ENCODE results near the gene POLR2C. TPM values are rescaled to one million over a fixed set of nuclear protein-coding genes. Genes with fewer than 3 reads are reported as not detected.
"Not testable (repeated sequence)": the region's sequence is repeated elsewhere in the genome, so short reads cannot be mapped to it uniquely, and the experiment has no call there.

POLR2C gene
- total RNA-seq, 2 experiments from 2014 or later: 52.3 to 101 TPM

DNA sequence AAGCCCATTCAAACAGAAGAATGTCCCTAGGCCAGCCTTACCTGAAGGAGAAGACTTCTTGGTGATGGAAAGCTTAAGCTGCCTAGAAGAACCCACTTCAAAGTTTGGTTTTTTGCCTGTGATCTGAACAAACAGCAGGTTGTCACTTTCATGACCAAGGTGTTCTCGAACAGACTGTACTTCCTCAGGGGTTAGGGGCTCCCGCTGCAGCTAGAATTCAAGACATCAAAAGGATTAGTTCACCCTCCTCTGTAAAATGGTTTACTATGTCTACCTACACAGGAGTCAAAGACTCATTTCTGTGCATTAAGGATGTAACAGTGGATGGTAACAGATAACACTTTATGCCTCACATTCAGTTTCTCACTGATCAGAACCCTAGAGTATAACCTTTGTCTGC is 28.5 kb upstream of the POLR2C start:
- no TSS peak for BruUV-seq (replicated peaks)
- Histone ChIP-seq H3K9me2 (ENCODE audit: insufficient read depth, low read length) (no peaks in the 10 kb centered on the region), H3K4me1 (ENCODE audit: insufficient read depth, low read length, poor library complexity, severe bottlenecking) (no peaks in the 10 kb centered on the region), H3K79me2 (ENCODE audit: insufficient read depth, low read depth, low read length) (no peaks in the 10 kb centered on the region), H3K4me3 (ENCODE audit: low read depth, low read length, poor library complexity, severe bottlenecking) (no peak overlapping the region), H3K9me3 (ENCODE audit: low read length) (no peaks in the 10 kb centered on the region), H3K36me3 (ENCODE audit: insufficient read depth, low read length) (peaks cover 94% of the 10 kb centered on the region), H4K20me1 (ENCODE audit: insufficient read depth, low read length) (no peaks in the 10 kb centered on the region), H3K4me2 (ENCODE audit: low read length) (no peak overlapping the region), H2AFZ (ENCODE audit: low read length) (no peak overlapping the region), H3K27ac (ENCODE audit: low read depth, low read length, poor library complexity, severe bottlenecking) (no peak overlapping the region)
- intact Hi-C loops (cut with micrococcal nuclease; ENCODE audit: unreplicated experiment): no loop called here
- no peak for DNase-seq (ENCODE audit: low spot score)
- ChIA-PET POLR2A (no interaction called here), CTCF (ENCODE audit: unreplicated experiment) (no interaction called here)
- TF ChIP-seq, protein P1, sequence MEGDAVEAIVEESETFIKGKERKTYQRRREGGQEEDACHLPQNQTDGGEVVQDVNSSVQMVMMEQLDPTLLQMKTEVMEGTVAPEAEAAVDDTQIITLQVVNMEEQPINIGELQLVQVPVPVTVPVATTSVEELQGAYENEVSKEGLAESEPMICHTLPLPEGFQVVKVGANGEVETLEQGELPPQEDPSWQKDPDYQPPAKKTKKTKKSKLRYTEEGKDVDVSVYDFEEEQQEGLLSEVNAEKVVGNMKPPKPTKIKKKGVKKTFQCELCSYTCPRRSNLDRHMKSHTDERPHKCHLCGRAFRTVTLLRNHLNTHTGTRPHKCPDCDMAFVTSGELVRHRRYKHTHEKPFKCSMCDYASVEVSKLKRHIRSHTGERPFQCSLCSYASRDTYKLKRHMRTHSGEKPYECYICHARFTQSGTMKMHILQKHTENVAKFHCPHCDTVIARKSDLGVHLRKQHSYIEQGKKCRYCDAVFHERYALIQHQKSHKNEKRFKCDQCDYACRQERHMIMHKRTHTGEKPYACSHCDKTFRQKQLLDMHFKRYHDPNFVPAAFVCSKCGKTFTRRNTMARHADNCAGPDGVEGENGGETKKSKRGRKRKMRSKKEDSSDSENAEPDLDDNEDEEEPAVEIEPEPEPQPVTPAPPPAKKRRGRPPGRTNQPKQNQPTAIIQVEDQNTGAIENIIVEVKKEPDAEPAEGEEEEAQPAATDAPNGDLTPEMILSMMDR (conservative IDR thresholded peaks at IDR 0.05; ENCODE audit: low read length): no peak

DNA sequence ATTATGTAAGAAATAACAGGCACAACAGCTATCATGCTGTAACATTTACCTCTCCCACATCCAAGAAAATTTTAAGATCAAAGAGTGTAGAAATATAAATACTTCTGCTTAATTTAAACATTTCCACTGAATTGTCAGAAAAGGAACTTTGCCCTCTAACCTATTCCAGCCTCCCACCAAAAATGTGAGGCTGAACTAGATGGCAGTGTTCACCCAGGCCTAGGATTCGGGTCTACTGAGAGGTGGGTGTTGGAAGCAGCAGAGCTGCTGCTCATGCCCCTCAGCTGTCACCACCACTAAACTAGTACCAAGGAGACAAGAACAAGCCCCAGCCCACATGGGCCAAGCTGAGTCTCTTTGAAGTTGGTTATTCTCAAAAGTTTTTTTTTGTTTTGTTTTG is 26.6 kb upstream of the POLR2C start:
- Histone ChIP-seq H4K20me1 (ENCODE audit: insufficient read depth, low read length) (no peaks in the 10 kb centered on the region), H3K79me2 (ENCODE audit: insufficient read depth, low read depth, low read length) (no peaks in the 10 kb centered on the region), H2AFZ (ENCODE audit: low read length) (no peak overlapping the region), H3K4me2 (ENCODE audit: low read length) (no peak overlapping the region), H3K9me3 (ENCODE audit: low read length) (peaks cover 9% of the 10 kb centered on the region; the same call in 1 of the 2 replicates), H3K4me3 (ENCODE audit: low read depth, low read length, poor library complexity, severe bottlenecking) (no peak overlapping the region), H3K9me2 (ENCODE audit: insufficient read depth, low read length) (no peaks in the 10 kb centered on the region), H3K36me3 (ENCODE audit: insufficient read depth, low read length) (peaks cover 97% of the 10 kb centered on the region), H3K27ac (ENCODE audit: low read depth, low read length, poor library complexity, severe bottlenecking) (no peak overlapping the region), H3K4me1 (ENCODE audit: insufficient read depth, low read length, poor library complexity, severe bottlenecking) (no peaks in the 10 kb centered on the region)
- no peak for TF ChIP-seq EZH2phosphoT487 (IDR thresholded peaks at IDR 0.05; ENCODE audit: borderline replicate concordance, low read depth, low read length)
- TF ChIP-seq, protein P1 (conservative IDR thresholded peaks at IDR 0.05; ENCODE audit: low read length): no peak
- no TSS peak for BruUV-seq (replicated peaks)
- CTCF ChIA-PET (ENCODE audit: unreplicated experiment): no interaction called here
- intact Hi-C loops (cut with micrococcal nuclease; ENCODE audit: unreplicated experiment): no loop called here
- DNase-seq (ENCODE audit: low spot score): no peak
- POLR2A ChIA-PET: no interaction called here

DNA sequence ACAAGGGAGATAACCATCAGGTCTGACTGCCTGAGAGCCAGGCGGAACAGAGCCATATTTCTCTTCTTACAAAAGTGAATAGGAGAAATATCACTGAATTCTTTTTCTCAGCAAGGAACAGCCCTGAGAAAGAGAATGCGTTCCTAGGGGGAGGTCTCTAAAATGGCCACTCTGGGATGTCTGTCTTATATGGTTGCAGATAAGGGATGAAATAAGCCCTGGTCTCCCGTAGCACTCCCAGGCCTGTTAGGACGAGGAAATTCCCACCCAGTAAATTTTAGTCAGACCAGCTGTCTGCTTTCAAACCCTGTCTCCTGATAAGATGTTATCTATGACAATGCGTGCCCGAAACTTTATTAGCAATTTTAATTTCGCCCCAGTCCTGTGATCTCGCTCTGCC is 22.5 kb upstream of the POLR2C start:
- Histone ChIP-seq H3K9me3 (ENCODE audit: low read length) (peaks cover 20% of the 10 kb centered on the region; the same call in 1 of the 2 replicates), H3K36me3 (ENCODE audit: insufficient read depth, low read length) (peaks cover 73% of the 10 kb centered on the region)
- H3K4me3 ChIP-seq (ENCODE audit: low read depth, low read length, poor library complexity, severe bottlenecking); intact Hi-C loops (cut with micrococcal nuclease; ENCODE audit: unreplicated experiment); POLR2A ChIA-PET; BruUV-seq (replicated peaks); H3K9me2 ChIP-seq (ENCODE audit: insufficient read depth, low read length); H3K4me2 ChIP-seq (ENCODE audit: low read length); H2AFZ ChIP-seq (ENCODE audit: low read length); DNase-seq (ENCODE audit: low spot score); H3K27ac ChIP-seq (ENCODE audit: low read depth, low read length, poor library complexity, severe bottlenecking); H3K4me1 ChIP-seq (ENCODE audit: insufficient read depth, low read length, poor library complexity, severe bottlenecking); CTCF ChIA-PET (ENCODE audit: unreplicated experiment); H4K20me1 ChIP-seq (ENCODE audit: insufficient read depth, low read length); H3K79me2 ChIP-seq (ENCODE audit: insufficient read depth, low read depth, low read length): not testable (repeated sequence)

DNA sequence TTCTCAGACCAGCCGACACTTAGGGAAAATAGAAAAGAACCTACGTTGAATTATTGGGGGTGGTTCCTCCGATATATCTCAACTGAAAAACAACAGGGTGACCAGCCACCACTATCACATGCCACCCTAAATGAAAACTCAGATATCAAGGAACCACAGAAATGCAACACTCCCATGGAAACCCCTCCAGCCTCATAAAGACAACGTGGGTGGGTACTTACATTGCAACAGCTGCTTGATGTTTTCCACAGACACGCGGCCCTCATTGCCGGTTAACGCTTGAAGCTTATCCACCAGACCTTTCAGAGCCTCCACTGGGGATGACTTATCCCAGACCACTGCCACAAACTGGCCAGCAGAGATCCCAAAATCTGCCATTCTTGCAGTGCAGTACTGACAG is 21.9 kb upstream of the POLR2C start:
- intact Hi-C loops (cut with micrococcal nuclease; ENCODE audit: unreplicated experiment); H2AFZ ChIP-seq (ENCODE audit: low read length); CTCF ChIA-PET (ENCODE audit: unreplicated experiment); H3K4me2 ChIP-seq (ENCODE audit: low read length); H4K20me1 ChIP-seq (ENCODE audit: insufficient read depth, low read length); H3K4me1 ChIP-seq (ENCODE audit: insufficient read depth, low read length, poor library complexity, severe bottlenecking); DNase-seq (ENCODE audit: low spot score); H3K79me2 ChIP-seq (ENCODE audit: insufficient read depth, low read depth, low read length); H3K27ac ChIP-seq (ENCODE audit: low read depth, low read length, poor library complexity, severe bottlenecking); BruUV-seq (replicated peaks); H3K9me2 ChIP-seq (ENCODE audit: insufficient read depth, low read length); H3K4me3 ChIP-seq (ENCODE audit: low read depth, low read length, poor library complexity, severe bottlenecking): not testable (repeated sequence)
- Histone ChIP-seq H3K9me3 (ENCODE audit: low read length) (peaks cover 20% of the 10 kb centered on the region; the same call in 1 of the 2 replicates), H3K36me3 (ENCODE audit: insufficient read depth, low read length) (peaks cover 67% of the 10 kb centered on the region)
- POLR2A ChIA-PET: interaction anchor here (1.3 to 1.7 kb wide), 2 partner anchors 21 to 27 kb away, joined by 5 to 7 read pairs; partner anchors contain the start of gene POLR2C

Data from OCI-LY7 (cell line).